Activated effector memory CD4-positive, alpha-beta T cell treated with Interleukin-2 at 50 U/mL for 16 hours (primary cell): ENCODE results near the gene SLC12A7.
"Not testable (repeated sequence)": the region's sequence is repeated elsewhere in the genome, so short reads cannot be mapped to it uniquely, and the experiment has no call there.

Experiments used
- DNase-seq: peaks from one replicate; pipeline ENCODE4 v3.0.0-alpha.2; 2020

The SLC12A7 gene

GRCh38 chr5:1076406-1076805 is 35.5 kb downstream of the SLC12A7 start:
- DNase-seq, result no peak

- DNase-seq, result no peak
These were observed 35.9 kb downstream of the SLC12A7 start for GRCh38 chr5:1075931-1076330.

GRCh38 chr5:1075555-1075881 is 36.3 kb downstream of the SLC12A7 start:
- no peak for DNase-seq

GRCh38 chr5:1074816-1075554 is 36.9 kb downstream of the SLC12A7 start:
- no peak for DNase-seq

- DNase-seq, result no peak
These were observed 37.6 kb downstream of the SLC12A7 start for GRCh38 chr5:1074226-1074625.

GRCh38 chr5:1073239-1074102 is 38.4 kb downstream of the SLC12A7 start:
- no peak for DNase-seq

GRCh38 chr5:1069720-1070088 is 42.2 kb downstream of the SLC12A7 start:
- no peak for DNase-seq

- no peak for DNase-seq
These were observed 42.8 kb downstream of the SLC12A7 start for GRCh38 chr5:1068895-1069719.

GRCh38 chr5:1068204-1068894 is 43.5 kb downstream of the SLC12A7 start:
- DNase-seq, result no peak

GRCh38 chr5:1067141-1068121 is 44.4 kb downstream of the SLC12A7 start:
- no peak for DNase-seq

GRCh38 chr5:1066676-1067075 is 45.2 kb downstream of the SLC12A7 start:
- DNase-seq, result no peak

- DNase-seq, result no peak
These were observed 45.8 kb downstream of the SLC12A7 start for GRCh38 chr5:1065891-1066650.

GRCh38 chr5:1065143-1065750 is 46.6 kb downstream of the SLC12A7 start:
- no peak for DNase-seq

- DNase-seq, result no peak
These were observed 47.3 kb downstream of the SLC12A7 start for GRCh38 chr5:1064383-1065142.

- DNase-seq, result no peak
These were observed 48.0 kb downstream of the SLC12A7 start for GRCh38 chr5:1063661-1064382.

- no peak for DNase-seq
These were observed 48.9 kb downstream of the SLC12A7 start for GRCh38 chr5:1062761-1063568.

- DNase-seq, result no peak
These were observed 49.9 kb downstream of the SLC12A7 start for GRCh38 chr5:1061916-1062315.

GRCh38 chr5:1061292-1061691 is 50.6 kb downstream of the SLC12A7 start:
- DNase-seq, result not testable (repeated sequence)
